Nephron progenitor cell (in vitro differentiated cells): ENCODE results near the gene EPN2.

Source experiments
- DNase-seq: peaks from one replicate; pipeline ENCODE4 v3.0.0; 2021
- H3K27ac Mint-ChIP-seq: 2 replicates; pipeline ENCODE4 v1.8.0; 2021; ENCODE audit warnings: mild to moderate bottlenecking, moderate library complexity, mixed read lengths
- H3K27me3 Mint-ChIP-seq: 2 replicates; pipeline ENCODE4 v1.8.0; 2021; ENCODE audit warnings: mild to moderate bottlenecking, low read depth, mixed read lengths; ENCODE audit not compliant: poor library complexity
- H3K36me3 Mint-ChIP-seq: 2 replicates; pipeline ENCODE4 v1.8.0; 2021; ENCODE audit warnings: low read depth, mixed read lengths
- H3K4me1 Mint-ChIP-seq: 2 replicates; pipeline ENCODE4 v1.8.0; 2021; ENCODE audit warnings: mixed read lengths
- H3K4me3 Mint-ChIP-seq: 2 replicates; pipeline ENCODE4 v1.8.0; 2021; ENCODE audit warnings: mild to moderate bottlenecking, moderate library complexity, mixed read lengths
- H3K9me3 Mint-ChIP-seq: 2 replicates; pipeline ENCODE4 v1.8.0; 2021; ENCODE audit warnings: mild to moderate bottlenecking, moderate library complexity, mixed read lengths
- CTCF ChIP-seq: fragments of 200-600 bp; sonication (generic); IDR thresholded peaks from 2 replicates; pipeline ENCODE4 v1.5.0; 2021; ENCODE audit warnings: antibody characterized with exemption

Gene EPN2

GRCh38 chr17:19313066-19313745 lies 76.0 kb downstream of the EPN2 start:
- Mint-ChIP-seq H3K4me3 (no peak overlapping the region), H3K36me3 (peaks cover 23% of the 10 kb centered on the region), H3K27ac (no peak overlapping the region)

GRCh38 chr17:19313746-19314651 lies 76.8 kb downstream of the EPN2 start:
- H3K9me3 Mint-ChIP-seq, result no peaks in the 10 kb centered on the region
- no peak for DNase-seq
- H3K27ac Mint-ChIP-seq, result peak overlapping the region; percentile 68
- H3K27me3 Mint-ChIP-seq, result no peaks in the 10 kb centered on the region
- H3K4me3 Mint-ChIP-seq, result no peak overlapping the region
- H3K36me3 Mint-ChIP-seq, result peaks cover 23% of the 10 kb centered on the region
- no peak for TF ChIP-seq CTCF
- peaks cover 35% of the 10 kb centered on the region for H3K4me1 Mint-ChIP-seq

More at GRCh38 chr17:19313066-19313745, 76.0 kb downstream of the EPN2 start:
- H3K4me1 Mint-ChIP-seq, result peaks cover 30% of the 10 kb centered on the region
- DNase-seq, result no peak
- TF ChIP-seq CTCF, result no peak
- no peaks in the 10 kb centered on the region for H3K9me3 Mint-ChIP-seq
- H3K27me3 Mint-ChIP-seq, result no peaks in the 10 kb centered on the region

GRCh38 chr17:19315104-19315503 lies 77.9 kb downstream of the EPN2 start:
- no peak for TF ChIP-seq CTCF
- DNase-seq, result no peak

GRCh38 chr17:19316761-19317358 lies 79.7 kb downstream of the EPN2 start:
- H3K4me3 Mint-ChIP-seq, result peak overlapping the region; percentile 49
- peak overlapping the region; percentile 99 for H3K27ac Mint-ChIP-seq

More at GRCh38 chr17:19315104-19315503, 77.9 kb downstream of the EPN2 start:
- H3K4me1 Mint-ChIP-seq, result peaks cover 39% of the 10 kb centered on the region
- peaks cover 23% of the 10 kb centered on the region for H3K36me3 Mint-ChIP-seq
- H3K9me3 Mint-ChIP-seq, result no peaks in the 10 kb centered on the region
- H3K27ac Mint-ChIP-seq, result peak overlapping the region; percentile 73
- no peaks in the 10 kb centered on the region for H3K27me3 Mint-ChIP-seq
- H3K4me3 Mint-ChIP-seq, result no peak overlapping the region

More at GRCh38 chr17:19316761-19317358, 79.7 kb downstream of the EPN2 start:
- Mint-ChIP-seq H3K9me3 (no peaks in the 10 kb centered on the region), H3K4me1 (peaks cover 57% of the 10 kb centered on the region), H3K36me3 (peaks cover 21% of the 10 kb centered on the region), H3K27me3 (peaks cover 6% of the 10 kb centered on the region)
- DNase-seq, result no peak
- no peak for TF ChIP-seq CTCF
